ENCODE results near the gene ICOS.

Gene ICOS

DNA sequence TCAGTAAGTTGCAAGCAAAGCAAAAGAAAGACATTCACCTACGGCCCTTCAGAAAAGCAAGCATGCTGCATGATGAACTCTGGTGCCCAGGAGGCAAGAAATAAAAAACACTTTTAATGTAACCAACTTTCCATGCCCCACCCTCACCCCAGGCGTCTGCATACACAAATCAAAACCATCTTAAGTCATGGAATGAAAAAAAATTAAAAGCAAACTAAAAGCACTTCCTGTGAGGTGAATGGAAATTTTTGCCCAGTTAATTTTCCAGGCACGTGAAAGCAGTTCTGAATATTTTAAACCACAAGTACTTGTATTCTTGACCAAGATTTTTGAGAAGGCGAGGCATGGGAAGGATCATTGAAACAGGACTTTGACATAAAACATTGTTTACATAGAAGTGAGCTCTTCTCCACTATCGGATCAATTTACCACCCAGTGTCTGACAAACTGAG is 2.5 kb upstream of the ICOS start:
- TF ChIP-seq, protein P1, sequence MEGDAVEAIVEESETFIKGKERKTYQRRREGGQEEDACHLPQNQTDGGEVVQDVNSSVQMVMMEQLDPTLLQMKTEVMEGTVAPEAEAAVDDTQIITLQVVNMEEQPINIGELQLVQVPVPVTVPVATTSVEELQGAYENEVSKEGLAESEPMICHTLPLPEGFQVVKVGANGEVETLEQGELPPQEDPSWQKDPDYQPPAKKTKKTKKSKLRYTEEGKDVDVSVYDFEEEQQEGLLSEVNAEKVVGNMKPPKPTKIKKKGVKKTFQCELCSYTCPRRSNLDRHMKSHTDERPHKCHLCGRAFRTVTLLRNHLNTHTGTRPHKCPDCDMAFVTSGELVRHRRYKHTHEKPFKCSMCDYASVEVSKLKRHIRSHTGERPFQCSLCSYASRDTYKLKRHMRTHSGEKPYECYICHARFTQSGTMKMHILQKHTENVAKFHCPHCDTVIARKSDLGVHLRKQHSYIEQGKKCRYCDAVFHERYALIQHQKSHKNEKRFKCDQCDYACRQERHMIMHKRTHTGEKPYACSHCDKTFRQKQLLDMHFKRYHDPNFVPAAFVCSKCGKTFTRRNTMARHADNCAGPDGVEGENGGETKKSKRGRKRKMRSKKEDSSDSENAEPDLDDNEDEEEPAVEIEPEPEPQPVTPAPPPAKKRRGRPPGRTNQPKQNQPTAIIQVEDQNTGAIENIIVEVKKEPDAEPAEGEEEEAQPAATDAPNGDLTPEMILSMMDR (IDR thresholded peaks at IDR 0.05; ENCODE audit: low read depth, low read length, missing control alignments), result no peak
- H3K4me3 ChIP-seq (ENCODE audit: low read depth, low read length), result no peak overlapping the region
- DNase-seq (ENCODE audit: low read depth), result no peak

- TF ChIP-seq, protein P1 (IDR thresholded peaks at IDR 0.05; ENCODE audit: low read depth, low read length, missing control alignments), result no peak
- DNase-seq (ENCODE audit: low read depth), result no peak
- no peak overlapping the region for H3K4me3 ChIP-seq (ENCODE audit: low read depth, low read length)
These were observed 1.7 kb upstream of the ICOS start for GRCh38 chr2:203934711-203935438.

- no peak for DNase-seq (ENCODE audit: low read depth)
- no peak overlapping the region for H3K4me3 ChIP-seq (ENCODE audit: low read depth, low read length)
- TF ChIP-seq, protein P1 (IDR thresholded peaks at IDR 0.05; ENCODE audit: low read depth, low read length, missing control alignments), result no peak
These were observed 995 bp upstream of the ICOS start for GRCh38 chr2:203935568-203935967.

- no peak overlapping the region for H3K4me3 ChIP-seq (ENCODE audit: low read depth, low read length)
- DNase-seq (ENCODE audit: low read depth), result no peak
- TF ChIP-seq, protein P1 (IDR thresholded peaks at IDR 0.05; ENCODE audit: low read depth, low read length, missing control alignments), result no peak
These were observed 386 bp downstream of the ICOS start for GRCh38 chr2:203936949-203937348.

DNA sequence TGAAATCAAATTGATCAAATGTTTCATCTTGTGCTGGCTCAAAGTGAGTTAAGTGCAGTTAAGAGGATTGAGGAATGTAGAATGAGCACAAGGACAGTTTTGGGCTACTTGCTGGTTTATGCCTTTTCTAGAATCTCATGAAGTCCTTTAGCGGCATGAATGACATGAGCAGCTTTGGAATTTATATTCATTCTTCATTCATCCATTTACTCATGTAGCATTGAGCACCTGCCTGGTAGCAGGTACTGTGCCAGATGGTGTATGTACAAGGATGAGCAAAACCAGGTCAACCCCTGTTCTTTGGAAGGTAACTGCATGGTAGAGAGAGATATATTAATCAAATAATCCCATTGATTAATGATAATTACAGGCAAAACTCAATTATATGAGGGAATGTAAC is 1.2 kb downstream of the ICOS start:
- TF ChIP-seq, protein P1 (IDR thresholded peaks at IDR 0.05; ENCODE audit: low read depth, low read length, missing control alignments), result no peak
- DNase-seq (ENCODE audit: low read depth), result no peak
- no peak overlapping the region for H3K4me3 ChIP-seq (ENCODE audit: low read depth, low read length)

GRCh38 chr2:203940039-203940438 is 3.5 kb downstream of the ICOS start:
- TF ChIP-seq, protein P1 (IDR thresholded peaks at IDR 0.05; ENCODE audit: low read depth, low read length, missing control alignments), result no peak
- H3K4me3 ChIP-seq (ENCODE audit: low read depth, low read length), result no peak overlapping the region
- no peak for DNase-seq (ENCODE audit: low read depth)

Measured in GM12864 (cell line).